ENCODE results near the gene ZNF680.
"Not testable (repeated sequence)": the region's sequence is repeated elsewhere in the genome, so short reads cannot be mapped to it uniquely, and the experiment has no call there.

Gene ZNF680

GRCh38 chr7:64557601-64558322, 5.1 kb downstream of the ZNF680 start:
- peaks cover 5% of the 10 kb centered on the region for H3K36me3 ChIP-seq (ENCODE audit: control insufficient read depth, insufficient read depth, low read length)
- 95 to 97% methylated on average over 6 to 8 of the region's 8 CpGs for WGBS, 2 experiments
- H3K4me3 ChIP-seq (ENCODE audit: insufficient read depth, low read depth, low read length): no peak overlapping the region
- no peak overlapping the region for H3K27ac ChIP-seq (ENCODE audit: insufficient read depth, low read depth, low read length, poor library complexity, severe bottlenecking)
- H3K9me3 ChIP-seq (ENCODE audit: control insufficient read depth, low read length): no peaks in the 10 kb centered on the region
- peaks cover 4% of the 10 kb centered on the region for H3K4me1 ChIP-seq (ENCODE audit: control insufficient read depth, insufficient read depth, low read length)
- no peaks in the 10 kb centered on the region for H3K27me3 ChIP-seq (ENCODE audit: control insufficient read depth, insufficient read depth, low read length, poor library complexity, severe bottlenecking)

DNA sequence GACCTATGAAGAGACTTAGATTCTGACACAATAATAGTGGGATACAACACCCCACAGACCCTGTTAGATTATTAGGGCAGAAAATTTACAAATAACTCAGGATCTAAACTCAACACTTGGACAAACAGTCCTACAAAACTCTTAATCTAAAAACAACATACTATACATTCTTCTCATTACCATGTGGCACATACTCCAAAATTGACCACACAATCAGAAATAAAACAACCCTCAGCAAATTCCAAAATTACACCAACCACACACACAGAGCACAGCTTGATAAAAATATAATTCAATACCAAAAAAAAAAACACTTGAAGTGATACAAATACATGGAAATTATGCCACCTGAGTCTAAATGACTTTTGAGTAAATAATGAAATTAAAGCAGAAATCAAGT, 7.8 kb downstream of the ZNF680 start:
- Histone ChIP-seq H3K27me3 (ENCODE audit: control insufficient read depth, insufficient read depth, low read length, poor library complexity, severe bottlenecking) (no peaks in the 10 kb centered on the region), H3K9me3 (ENCODE audit: control insufficient read depth, low read length) (no peaks in the 10 kb centered on the region), H3K4me3 (ENCODE audit: insufficient read depth, low read depth, low read length) (no peak overlapping the region), H3K4me1 (ENCODE audit: control insufficient read depth, insufficient read depth, low read length) (no peaks in the 10 kb centered on the region), H3K27ac (ENCODE audit: insufficient read depth, low read depth, low read length, poor library complexity, severe bottlenecking) (no peak overlapping the region), H3K36me3 (ENCODE audit: control insufficient read depth, insufficient read depth, low read length) (no peaks in the 10 kb centered on the region)

DNA sequence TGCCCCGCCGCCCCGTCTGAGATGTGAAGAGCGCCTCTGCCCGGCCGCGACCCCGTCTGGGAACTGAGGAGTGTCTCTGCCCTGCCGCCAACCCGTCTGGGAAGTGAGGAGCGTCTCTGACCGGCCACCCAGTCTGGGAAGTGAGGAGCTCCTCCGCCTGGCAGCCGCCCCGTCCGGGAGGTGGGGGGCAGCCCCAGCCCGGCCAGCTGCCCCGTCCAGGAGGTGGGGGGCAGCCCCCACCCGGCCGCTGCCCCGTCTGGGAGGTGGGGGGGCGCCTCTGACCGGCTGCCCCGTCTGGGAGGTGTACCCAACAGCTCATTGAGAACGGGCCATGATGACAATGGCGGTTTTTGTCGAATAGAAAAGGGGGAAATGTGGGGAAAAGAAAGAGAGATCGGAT, 8.7 kb downstream of the ZNF680 start:
- not testable (repeated sequence) for H3K27ac ChIP-seq (ENCODE audit: insufficient read depth, low read depth, low read length, poor library complexity, severe bottlenecking); H3K27me3 ChIP-seq (ENCODE audit: control insufficient read depth, insufficient read depth, low read length, poor library complexity, severe bottlenecking); H3K36me3 ChIP-seq (ENCODE audit: control insufficient read depth, insufficient read depth, low read length); H3K4me3 ChIP-seq (ENCODE audit: insufficient read depth, low read depth, low read length); H3K4me1 ChIP-seq (ENCODE audit: control insufficient read depth, insufficient read depth, low read length); H3K9me3 ChIP-seq (ENCODE audit: control insufficient read depth, low read length)
- WGBS, 2 experiments: 87 to 88% methylated on average over 28 of the region's 28 CpGs

GRCh38 chr7:64551375-64552142, 11.3 kb downstream of the ZNF680 start:
- no peaks in the 10 kb centered on the region for H3K27me3 ChIP-seq (ENCODE audit: control insufficient read depth, insufficient read depth, low read length, poor library complexity, severe bottlenecking)
- H3K4me3 ChIP-seq (ENCODE audit: insufficient read depth, low read depth, low read length): no peak overlapping the region
- H3K27ac ChIP-seq (ENCODE audit: insufficient read depth, low read depth, low read length, poor library complexity, severe bottlenecking): no peak overlapping the region
- H3K9me3 ChIP-seq (ENCODE audit: control insufficient read depth, low read length): no peaks in the 10 kb centered on the region
- H3K4me1 ChIP-seq (ENCODE audit: control insufficient read depth, insufficient read depth, low read length): no peaks in the 10 kb centered on the region
- H3K36me3 ChIP-seq (ENCODE audit: control insufficient read depth, insufficient read depth, low read length): no peaks in the 10 kb centered on the region
- WGBS, 2 experiments: 90 to 92% methylated on average over 5 of the region's 6 CpGs

DNA sequence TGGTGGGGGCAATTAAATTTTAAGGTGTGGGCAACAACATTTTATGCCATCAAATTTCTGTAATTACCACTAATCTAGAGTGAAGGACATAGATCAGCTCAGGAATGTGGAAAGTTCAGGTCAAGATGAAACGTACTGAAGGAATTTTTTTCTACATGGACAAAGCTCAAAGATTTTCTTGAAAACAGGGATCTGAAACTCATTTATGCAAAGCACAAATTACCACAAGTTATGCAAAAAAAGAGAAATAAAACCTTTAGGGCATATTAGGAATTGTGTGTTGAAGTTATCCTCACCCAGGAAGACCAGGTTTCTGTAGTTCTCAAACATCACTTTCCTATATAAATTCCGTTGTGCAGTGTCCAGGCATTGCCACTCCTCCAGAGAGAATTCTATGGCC, 18.9 kb downstream of the ZNF680 start:
- Histone ChIP-seq H3K27ac (ENCODE audit: insufficient read depth, low read depth, low read length, poor library complexity, severe bottlenecking) (no peak overlapping the region), H3K4me3 (ENCODE audit: insufficient read depth, low read depth, low read length) (no peak overlapping the region), H3K27me3 (ENCODE audit: control insufficient read depth, insufficient read depth, low read length, poor library complexity, severe bottlenecking) (no peaks in the 10 kb centered on the region), H3K9me3 (ENCODE audit: control insufficient read depth, low read length) (no peaks in the 10 kb centered on the region), H3K36me3 (ENCODE audit: control insufficient read depth, insufficient read depth, low read length) (peaks cover 14% of the 10 kb centered on the region), H3K4me1 (ENCODE audit: control insufficient read depth, insufficient read depth, low read length) (no peaks in the 10 kb centered on the region)
- 90 to 100% methylated on average over 2 of the region's 2 CpGs for WGBS, 2 experiments

DNA sequence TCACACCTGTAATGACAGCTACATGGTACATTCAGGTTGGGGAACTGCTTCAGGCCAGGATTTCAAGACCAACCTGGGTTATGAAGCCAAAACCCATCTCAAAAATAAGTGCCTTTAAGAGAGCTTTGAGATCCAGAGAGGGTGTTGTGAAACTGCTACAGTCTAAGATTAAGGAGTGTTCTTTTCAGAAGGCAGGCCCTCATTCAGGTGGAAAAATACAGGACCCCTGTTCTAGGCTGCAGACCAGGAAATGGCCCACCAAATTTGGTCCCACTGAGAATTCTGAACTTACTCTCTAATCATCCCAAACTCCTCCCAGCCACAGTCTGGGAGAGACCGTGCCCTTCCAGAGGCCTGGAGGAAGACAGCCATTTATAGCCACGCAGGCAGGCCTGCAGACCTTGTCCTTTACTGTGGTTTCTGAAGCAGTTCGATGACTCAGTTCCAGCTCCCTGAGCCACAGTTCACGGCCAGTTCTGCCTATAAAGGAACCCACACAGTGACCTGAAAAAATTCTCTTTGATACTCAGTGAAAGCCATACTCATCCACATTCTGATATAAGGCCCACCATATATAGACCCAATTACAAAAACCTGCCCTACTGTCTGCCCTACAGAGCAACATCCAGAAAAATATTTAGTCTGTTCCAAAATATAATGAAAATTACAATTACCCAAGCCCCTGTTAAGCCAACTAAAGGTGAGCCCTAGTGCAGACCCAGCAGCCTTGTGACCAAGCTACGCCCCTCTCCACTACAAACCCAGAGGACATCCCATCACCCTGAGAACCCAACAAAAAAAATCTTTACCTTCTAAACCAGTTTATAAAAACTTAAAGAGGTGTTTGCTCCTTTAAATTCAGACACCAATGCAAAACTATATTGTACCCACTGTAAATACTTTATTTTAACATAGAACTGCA, 21.2 kb downstream of the ZNF680 start:
- Histone ChIP-seq H3K27ac (ENCODE audit: insufficient read depth, low read depth, low read length, poor library complexity, severe bottlenecking) (no peak overlapping the region), H3K4me1 (ENCODE audit: control insufficient read depth, insufficient read depth, low read length) (no peaks in the 10 kb centered on the region), H3K36me3 (ENCODE audit: control insufficient read depth, insufficient read depth, low read length) (peaks cover 26% of the 10 kb centered on the region), H3K4me3 (ENCODE audit: insufficient read depth, low read depth, low read length) (no peak overlapping the region), H3K27me3 (ENCODE audit: control insufficient read depth, insufficient read depth, low read length, poor library complexity, severe bottlenecking) (no peaks in the 10 kb centered on the region), H3K9me3 (ENCODE audit: control insufficient read depth, low read length) (peaks cover 3% of the 10 kb centered on the region)
- WGBS, 2 experiments: 92 to 93% methylated on average over 5 of the region's 5 CpGs

DNA sequence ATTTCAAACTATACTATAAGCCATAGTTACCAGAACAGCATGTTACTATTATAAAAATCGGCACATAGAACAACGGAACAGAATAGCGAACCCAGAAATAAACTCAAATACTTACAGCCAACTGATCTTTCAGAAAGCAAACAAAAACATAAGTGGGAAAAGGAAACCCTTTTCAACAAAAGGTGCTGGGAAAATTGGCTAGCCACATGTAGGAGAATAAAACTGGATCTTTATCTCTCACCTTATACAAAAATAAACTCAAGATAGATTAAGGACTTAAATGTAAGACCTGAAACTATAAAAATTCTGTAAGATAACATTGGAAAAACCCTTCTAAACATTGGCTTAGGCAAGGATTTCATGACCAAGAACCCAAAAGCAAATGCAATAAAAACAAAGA, 29.1 kb downstream of the ZNF680 start:
- peaks cover 3% of the 10 kb centered on the region for H3K9me3 ChIP-seq (ENCODE audit: control insufficient read depth, low read length)
- 98 to 100% methylated on average over 3 of the region's 3 CpGs for WGBS, 2 experiments
- no peak overlapping the region for H3K27ac ChIP-seq (ENCODE audit: insufficient read depth, low read depth, low read length, poor library complexity, severe bottlenecking)
- H3K27me3 ChIP-seq (ENCODE audit: control insufficient read depth, insufficient read depth, low read length, poor library complexity, severe bottlenecking): no peaks in the 10 kb centered on the region
- H3K4me3 ChIP-seq (ENCODE audit: insufficient read depth, low read depth, low read length): no peak overlapping the region
- peaks cover 48% of the 10 kb centered on the region for H3K36me3 ChIP-seq (ENCODE audit: control insufficient read depth, insufficient read depth, low read length)
- H3K4me1 ChIP-seq (ENCODE audit: control insufficient read depth, insufficient read depth, low read length): no peaks in the 10 kb centered on the region

DNA sequence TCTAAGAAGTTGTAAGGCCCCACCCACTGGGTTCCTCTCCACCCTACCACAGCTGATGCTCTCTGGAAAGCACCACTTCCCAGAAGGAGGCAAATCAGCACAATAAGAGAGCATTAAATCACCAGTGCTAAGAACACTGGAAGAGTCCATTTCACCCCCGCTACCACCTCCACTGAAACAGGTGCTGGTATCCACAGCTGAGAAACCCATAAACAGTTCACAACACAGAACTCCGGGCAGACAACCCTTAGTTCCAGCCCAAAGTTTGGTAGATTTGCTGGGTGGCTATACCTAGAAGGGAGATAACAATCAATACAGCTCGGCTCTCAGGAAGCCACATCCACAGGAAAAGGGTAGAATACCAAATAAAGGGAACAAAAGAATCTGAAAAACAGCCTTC, 34.1 kb downstream of the ZNF680 start:
- no peaks in the 10 kb centered on the region for H3K4me1 ChIP-seq (ENCODE audit: control insufficient read depth, insufficient read depth, low read length)
- H3K36me3 ChIP-seq (ENCODE audit: control insufficient read depth, insufficient read depth, low read length): peaks cover 40% of the 10 kb centered on the region
- no peak overlapping the region for H3K4me3 ChIP-seq (ENCODE audit: insufficient read depth, low read depth, low read length)
- peaks cover 4% of the 10 kb centered on the region for H3K9me3 ChIP-seq (ENCODE audit: control insufficient read depth, low read length)
- H3K27ac ChIP-seq (ENCODE audit: insufficient read depth, low read depth, low read length, poor library complexity, severe bottlenecking): no peak overlapping the region
- H3K27me3 ChIP-seq (ENCODE audit: control insufficient read depth, insufficient read depth, low read length, poor library complexity, severe bottlenecking): no peaks in the 10 kb centered on the region
- 90 to 93% methylated on average over 3 of the region's 3 CpGs for WGBS, 2 experiments

- no peak overlapping the region for H3K4me3 ChIP-seq (ENCODE audit: insufficient read depth, low read depth, low read length)
- H3K36me3 ChIP-seq (ENCODE audit: control insufficient read depth, insufficient read depth, low read length): peaks cover 20% of the 10 kb centered on the region
- no peak overlapping the region for H3K27ac ChIP-seq (ENCODE audit: insufficient read depth, low read depth, low read length, poor library complexity, severe bottlenecking)
- H3K4me1 ChIP-seq (ENCODE audit: control insufficient read depth, insufficient read depth, low read length): no peaks in the 10 kb centered on the region
- no peaks in the 10 kb centered on the region for H3K27me3 ChIP-seq (ENCODE audit: control insufficient read depth, insufficient read depth, low read length, poor library complexity, severe bottlenecking)
- peaks cover 11% of the 10 kb centered on the region for H3K9me3 ChIP-seq (ENCODE audit: control insufficient read depth, low read length)
- 78 to 100% methylated on average over 1 to 2 of the region's 2 CpGs for WGBS, 2 experiments
Observed at GRCh38 chr7:64521409-64521984, 41.4 kb downstream of the ZNF680 start.
